GM21619 (cell line): Measurements from ENCODE around the gene GRIP2.

Experiments used
- ATAC-seq: cut with Tn5 transposase; IDR thresholded peaks from one replicate; pipeline ENCODE4 v1.9.1; 2021; ENCODE audit not compliant: unreplicated experiment

Gene GRIP2

DNA sequence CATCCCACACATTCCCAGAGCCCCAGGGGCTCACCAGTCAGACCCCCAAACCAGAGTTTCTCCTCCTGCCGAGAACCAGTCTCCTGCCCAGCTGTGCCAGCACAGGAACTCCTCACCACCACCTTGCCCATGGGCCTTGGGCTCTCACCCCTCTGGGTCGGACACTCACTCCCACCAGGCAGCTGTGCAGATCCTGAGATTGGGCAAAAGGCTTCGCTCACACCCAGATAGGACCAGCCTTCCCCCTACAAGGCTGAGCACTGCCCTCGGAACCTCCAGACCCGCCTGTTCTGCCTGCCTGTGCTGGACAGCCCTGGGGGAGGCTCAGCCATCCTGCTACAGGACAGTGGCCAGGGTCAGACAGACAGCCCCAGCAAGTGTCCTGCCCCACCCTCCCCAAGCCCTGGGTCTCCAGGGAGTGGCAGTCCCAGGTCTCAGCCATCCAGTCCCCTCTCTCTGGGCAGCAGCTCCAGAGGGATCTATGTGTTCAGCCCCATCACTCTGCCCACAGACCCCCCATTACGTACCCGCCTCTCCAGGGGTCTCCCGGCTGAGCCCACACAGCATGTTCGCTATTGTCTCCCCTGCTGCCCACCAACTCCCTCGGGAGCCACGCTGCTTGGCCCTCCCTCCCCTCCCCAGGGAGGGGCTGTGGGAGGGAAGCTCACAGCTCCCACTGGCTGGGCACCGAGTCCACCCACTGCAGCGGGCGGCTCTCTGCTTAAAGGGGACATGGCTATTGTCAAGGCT, at the start of gene GRIP2:
Gene GRIP2 (minus strand): TSS at position 601 of the 750 bp plus-strand sequence. CDS start 34 bp downstream, at position 567.
- ATAC-seq = no peak

DNA sequence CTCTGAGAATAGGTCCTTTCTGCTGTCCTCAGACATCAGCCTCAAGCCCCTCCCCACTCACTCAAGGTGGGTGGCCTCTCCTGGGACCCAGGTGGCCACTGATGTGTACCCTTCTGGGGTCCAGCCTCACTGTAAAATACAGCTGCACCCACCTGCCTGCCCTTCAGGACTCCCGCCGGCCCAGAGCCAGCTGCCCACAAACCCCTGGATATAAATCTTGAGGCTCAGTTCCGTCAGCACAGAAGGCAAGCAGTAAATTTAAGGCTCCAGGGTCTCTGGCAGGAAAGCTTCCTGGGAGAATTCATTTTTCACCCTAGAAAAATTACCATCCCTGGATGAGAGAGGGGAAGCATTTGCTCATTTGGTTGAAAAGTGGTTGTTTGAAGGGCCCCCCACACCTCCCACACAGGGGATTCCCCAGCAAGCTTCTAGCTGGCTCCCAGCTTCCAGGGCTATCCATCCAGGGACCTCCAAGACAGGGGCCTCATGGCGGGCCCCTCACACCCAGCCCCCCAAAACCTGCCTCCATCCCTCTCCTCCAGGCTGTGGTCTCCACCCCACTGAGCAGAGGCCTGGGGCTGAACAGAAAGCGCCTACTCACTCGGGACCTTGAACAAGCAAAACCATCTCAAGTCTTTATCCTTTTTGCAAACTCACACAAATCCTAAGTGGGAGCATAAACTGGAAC, 48.4 kb upstream of the GRIP2 start:
- ATAC-seq = no peak

DNA sequence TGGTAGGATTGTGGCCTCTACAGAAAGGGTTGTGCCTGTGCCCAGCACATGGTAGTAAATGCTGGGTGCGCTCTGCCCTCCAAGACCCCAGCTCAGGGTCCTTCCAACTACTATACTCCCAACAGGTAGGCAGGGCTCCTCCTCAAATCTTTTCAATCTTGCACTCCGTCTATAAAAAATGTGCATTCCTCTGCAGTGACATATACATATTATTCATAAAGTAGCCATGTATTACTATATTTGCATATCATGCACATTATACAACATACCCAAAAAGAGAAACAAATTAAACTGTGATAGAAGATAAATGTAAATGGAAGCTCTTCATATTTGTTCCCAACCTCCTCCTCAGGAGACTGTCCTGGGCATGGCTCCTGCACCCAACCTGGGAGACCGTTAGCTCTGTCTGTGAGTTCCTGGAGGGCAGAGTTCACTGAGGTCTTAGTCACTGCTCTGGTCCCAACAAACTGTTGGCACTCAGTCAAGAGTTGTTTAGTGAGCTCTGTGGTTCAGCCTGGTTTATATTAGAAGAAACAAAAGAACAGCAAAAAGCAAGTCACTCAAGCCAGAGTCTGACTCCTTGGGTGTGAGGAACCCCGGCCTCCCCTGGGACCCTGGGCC, 47.7 kb upstream of the GRIP2 start:
- no peak for ATAC-seq

GRCh38 chr3:14586611-14587010, 46.5 kb upstream of the GRIP2 start:
- ATAC-seq = no peak

DNA sequence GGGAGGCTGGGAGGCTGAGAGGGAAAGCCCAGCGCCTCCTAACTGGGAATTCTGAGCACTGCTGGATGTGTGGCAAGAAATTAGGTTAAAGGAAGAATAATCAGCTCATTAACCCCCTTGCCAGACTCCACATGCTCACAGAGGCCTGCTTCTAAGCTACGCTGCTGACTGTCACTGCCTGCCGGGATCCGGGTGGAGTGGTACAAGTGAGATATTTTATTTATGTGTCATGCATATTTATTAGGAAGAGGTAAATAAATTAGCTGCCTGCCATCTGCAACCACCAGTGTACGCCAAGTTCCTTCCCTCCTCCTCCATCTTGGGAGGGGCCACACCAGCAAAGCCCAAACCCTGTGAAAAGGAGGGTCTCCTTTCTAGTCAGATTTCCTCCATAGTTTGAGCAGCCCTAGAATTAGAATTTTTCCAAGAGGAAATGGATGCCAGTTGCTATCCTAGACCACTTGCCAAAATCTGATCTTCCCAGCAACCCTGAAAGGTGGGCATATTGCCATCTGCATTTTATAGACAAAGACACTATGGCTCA, 43.5 kb upstream of the GRIP2 start:
- no peak for ATAC-seq

DNA sequence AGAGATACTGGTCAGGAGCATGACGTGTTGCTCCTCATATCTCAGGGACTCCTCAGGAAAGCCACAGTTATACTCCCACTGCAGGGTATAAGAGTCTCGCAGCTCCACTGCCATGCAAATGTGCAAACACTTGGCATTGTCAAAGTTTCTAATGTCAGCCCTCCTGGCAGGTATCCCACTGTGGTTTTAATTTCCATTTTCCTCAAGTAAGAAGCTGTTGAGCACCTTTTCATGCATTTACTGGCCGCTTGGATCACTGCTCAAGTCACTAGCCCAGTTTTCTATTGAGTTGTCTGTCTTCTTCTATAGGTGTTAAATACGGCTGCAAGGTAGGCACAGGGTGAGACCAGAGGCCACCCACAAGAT, 41.9 kb upstream of the GRIP2 start:
- no peak for ATAC-seq

GRCh38 chr3:14581334-14582044, 41.3 kb upstream of the GRIP2 start:
- ATAC-seq = no peak

GRCh38 chr3:14577897-14578296, 37.8 kb upstream of the GRIP2 start:
- no peak for ATAC-seq

DNA sequence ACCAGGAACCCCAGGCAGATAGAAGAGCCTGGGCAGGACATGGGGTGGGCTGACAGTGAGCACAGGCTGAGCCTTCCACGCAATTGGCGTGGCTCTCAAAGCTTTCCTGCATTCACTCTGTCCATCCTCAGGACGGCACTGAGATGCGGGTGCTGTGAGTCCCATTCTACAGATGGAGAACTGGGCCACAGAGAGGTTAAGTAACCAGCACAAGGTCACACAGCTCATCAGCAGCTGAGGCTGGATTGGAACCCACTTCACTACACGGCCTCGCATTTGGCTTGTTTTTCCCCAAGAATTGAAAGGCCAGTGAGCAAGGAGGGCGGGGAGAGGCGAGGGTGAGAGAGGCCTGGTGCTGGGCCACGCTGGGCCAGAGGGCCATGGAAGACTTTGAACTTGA, 36.0 kb upstream of the GRIP2 start:
- no peak for ATAC-seq

GRCh38 chr3:14574183-14574582, 34.0 kb upstream of the GRIP2 start:
- no peak for ATAC-seq

GRCh38 chr3:14573706-14574105, 33.6 kb upstream of the GRIP2 start:
- no peak for ATAC-seq

DNA sequence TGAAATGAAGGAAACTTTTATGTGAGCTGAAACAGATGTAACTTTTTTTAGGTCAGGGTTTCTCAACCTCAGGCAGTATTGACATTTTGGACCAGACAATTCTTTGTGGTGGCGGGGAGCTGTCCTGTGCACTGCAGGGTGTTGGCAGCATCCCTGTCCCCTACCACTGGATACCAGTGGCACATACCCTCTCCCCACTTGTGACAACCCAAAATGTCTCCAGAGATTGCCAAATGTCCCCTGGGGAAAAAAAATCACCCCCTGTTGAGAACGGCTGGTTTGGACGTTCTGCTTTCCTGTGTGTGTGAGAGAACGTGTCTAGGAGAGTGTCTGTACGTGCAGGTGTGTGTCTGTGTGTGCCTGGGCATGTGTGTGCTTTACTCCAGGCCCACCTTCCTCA, 30.7 kb upstream of the GRIP2 start:
- no peak for ATAC-seq

DNA sequence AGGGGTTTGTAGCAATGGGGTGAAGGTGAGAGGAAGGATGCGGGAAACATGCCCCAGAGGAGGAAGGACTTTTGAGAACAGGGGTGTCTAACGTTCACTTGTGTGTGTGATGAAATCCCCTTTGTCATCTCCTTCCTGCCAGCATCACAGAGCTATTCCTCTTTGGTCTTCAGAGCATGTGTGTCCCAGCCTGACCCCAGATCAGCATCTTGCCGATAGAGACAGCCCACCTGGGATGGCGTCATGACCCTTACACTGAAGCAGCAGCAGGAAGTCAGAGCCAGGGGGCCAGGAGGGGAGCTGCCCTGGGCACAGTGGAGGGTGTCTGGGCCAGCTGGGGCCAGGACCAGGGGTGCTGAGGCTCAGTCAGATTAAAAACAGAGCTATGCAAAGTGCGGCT, 29.9 kb upstream of the GRIP2 start:
- ATAC-seq = no peak

- no peak for ATAC-seq
Measured at GRCh38 chr3:14569474-14570000, 29.4 kb upstream of the GRIP2 start.

DNA sequence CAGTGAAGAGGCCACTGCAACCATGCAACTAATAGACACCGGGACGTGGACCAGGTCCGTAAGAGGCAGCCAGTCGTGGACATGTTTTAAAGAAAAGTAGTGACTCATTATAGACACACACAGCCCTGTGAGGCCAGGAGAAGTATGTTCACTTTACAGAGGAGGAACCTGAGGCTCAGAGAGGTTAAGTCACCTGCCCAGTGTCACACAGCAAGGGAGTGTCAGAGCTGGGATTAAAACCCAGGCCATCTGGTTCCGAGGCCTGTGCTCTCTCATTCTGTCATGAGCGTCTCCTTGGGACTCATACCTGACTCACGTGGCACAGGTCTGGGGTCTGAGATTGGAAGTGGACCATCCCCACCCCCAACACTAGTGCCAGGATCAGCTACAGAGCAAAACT, 28.1 kb upstream of the GRIP2 start:
- ATAC-seq = no peak

GRCh38 chr3:14566812-14567211, 26.7 kb upstream of the GRIP2 start:
- no peak for ATAC-seq

DNA sequence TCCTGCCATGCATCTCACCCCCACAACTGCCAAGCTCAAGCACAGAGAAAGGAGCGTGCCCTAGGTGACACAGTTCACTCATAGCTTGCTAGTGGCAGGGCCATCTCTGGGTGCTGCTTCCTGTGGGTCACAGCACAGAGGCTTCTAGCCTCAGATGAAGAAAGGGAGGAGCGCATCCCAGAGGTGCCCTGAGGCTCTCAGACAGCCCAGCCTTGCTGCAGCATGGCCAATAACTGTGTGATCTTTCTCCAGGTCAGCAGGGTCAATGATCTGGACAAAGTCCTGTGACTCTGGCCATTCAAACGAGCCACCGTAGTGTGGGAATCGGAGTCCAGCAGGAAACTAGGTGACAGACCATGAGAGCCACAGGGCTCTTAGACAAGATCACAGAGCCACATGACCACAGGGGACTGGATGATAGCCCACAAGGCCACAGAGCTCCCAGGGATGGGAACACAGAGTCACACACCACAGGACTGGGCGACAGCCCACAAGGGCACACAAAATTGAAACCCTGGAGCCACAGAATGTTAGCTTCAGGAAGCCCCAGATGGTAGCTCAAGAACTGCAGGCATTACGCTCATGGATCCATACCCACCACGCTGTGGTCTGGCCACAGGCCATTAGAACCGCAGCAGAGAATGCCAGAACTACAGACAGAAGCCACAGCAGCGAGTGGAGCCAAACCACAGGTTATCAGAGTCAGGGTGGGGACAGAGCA, 25.9 kb upstream of the GRIP2 start:
- ATAC-seq = no peak

GRCh38 chr3:14564741-14565140, 24.6 kb upstream of the GRIP2 start:
- ATAC-seq = no peak

GRCh38 chr3:14563946-14564539, 23.9 kb upstream of the GRIP2 start:
- no peak for ATAC-seq
